HepG2 (cell line): ENCODE results near the gene CCDC38. TPM values are rescaled to one million over a fixed set of nuclear protein-coding genes. Genes with fewer than 3 reads are reported as not detected.

Experiments
- ARHGAP35 ChIP-seq: sonication (generic); formaldehyde crosslinking; IDR thresholded peaks from 2 replicates; pipeline ENCODE4 v1.9.0; 2022; ENCODE audit warnings: mild to moderate bottlenecking, inconsistent platforms, moderate library complexity, missing genetic modification reagents, borderline replicate concordance
- ATF4 ChIP-seq, 2 experiments: fragments of 450-650 bp in 1 of 2; sonication (generic) in 1 of 2; formaldehyde crosslinking; IDR thresholded peaks; 2 replicates each; pipeline versions ENCODE4 v1.5.0 to v1.8.0; 2020 to 2022; ENCODE audit warnings: mild to moderate bottlenecking in 1 of 2, missing genetic modification reagents in 1 of 2
- DBP ChIP-seq: sonication (generic); formaldehyde crosslinking; IDR thresholded peaks from 2 replicates; pipeline ENCODE4 v1.4.0; 2020; ENCODE audit warnings: missing genetic modification reagents; ENCODE audit errors: not compliant biosample characterization
- DNMT1 ChIP-seq: sonication (generic); formaldehyde crosslinking; IDR thresholded peaks from 2 replicates; pipeline ENCODE4 v1.5.1; 2020; ENCODE audit warnings: mild to moderate bottlenecking, missing genetic modification reagents
- FOSL1 ChIP-seq: sonication (generic); formaldehyde crosslinking; IDR thresholded peaks from 2 replicates; pipeline ENCODE4 v1.9.0; 2021; ENCODE audit warnings: missing genetic modification reagents, borderline replicate concordance
- GATA4 ChIP-seq: sonication (generic); IDR thresholded peaks from 2 replicates; pipeline ENCODE4 v1.6.1; 2016; ENCODE audit warnings: antibody characterized with exemption, low read depth, borderline replicate concordance
- HCFC1 ChIP-seq: fragments of 150-350 bp; IDR thresholded peaks from 2 replicates; pipeline ENCODE4 v1.6.1; 2014; ENCODE audit warnings: low read depth, low read length
- HOXA5 ChIP-seq: sonication (generic); formaldehyde crosslinking; IDR thresholded peaks from 2 replicates; pipeline ENCODE4 v1.4.0; 2020; ENCODE audit warnings: missing genetic modification reagents
- IKZF5 ChIP-seq: IDR thresholded peaks from 2 replicates; pipeline ENCODE4 v1.6.1; 2018; ENCODE audit warnings: missing genetic modification reagents, mild to moderate bottlenecking, missing compliant biosample characterization
- KMT2B ChIP-seq: IDR thresholded peaks from 2 replicates; pipeline ENCODE4 v1.6.1; 2016; ENCODE audit warnings: missing genetic modification reagents, missing compliant biosample characterization
- NR0B2 ChIP-seq: sonication (generic); formaldehyde crosslinking; IDR thresholded peaks from 2 replicates; pipeline ENCODE4 v1.4.0; 2020; ENCODE audit warnings: mild to moderate bottlenecking, missing genetic modification reagents
- SP4 ChIP-seq: sonication (generic); formaldehyde crosslinking; IDR thresholded peaks from 2 replicates; pipeline ENCODE4 v1.8.1; 2023; ENCODE audit warnings: mild to moderate bottlenecking, missing genetic modification reagents
- SPEN ChIP-seq: sonication (generic); formaldehyde crosslinking; IDR thresholded peaks from 2 replicates; pipeline ENCODE4 v1.5.1; 2020; ENCODE audit warnings: low read depth, mild to moderate bottlenecking, missing genetic modification reagents
- TMF1 ChIP-seq: sonication (generic); formaldehyde crosslinking; IDR thresholded peaks from 2 replicates; pipeline ENCODE4 v1.8.1; 2022; ENCODE audit warnings: low read depth, missing genetic modification reagents
- WIZ ChIP-seq: sonication (generic); formaldehyde crosslinking; IDR thresholded peaks from 2 replicates; pipeline ENCODE4 v1.5.1; 2020; ENCODE audit warnings: mild to moderate bottlenecking, missing genetic modification reagents
- ZBTB39 ChIP-seq: sonication (generic); formaldehyde crosslinking; IDR thresholded peaks from 2 replicates; pipeline ENCODE4 v1.5.0; 2020; ENCODE audit warnings: missing genetic modification reagents
- ZMYM4 ChIP-seq: sonication (generic); formaldehyde crosslinking; IDR thresholded peaks from 2 replicates; pipeline ENCODE4 v1.8.1; 2023; ENCODE audit warnings: mild to moderate bottlenecking, missing genetic modification reagents
- ZNF160 ChIP-seq: sonication (generic); formaldehyde crosslinking; IDR thresholded peaks from 2 replicates; pipeline ENCODE4 v1.8.0; 2022; ENCODE audit warnings: mild to moderate bottlenecking, inconsistent platforms, missing genetic modification reagents
- ZNF317 ChIP-seq: sonication (generic); formaldehyde crosslinking; IDR thresholded peaks from 2 replicates; pipeline ENCODE4 v1.5.0; 2020; ENCODE audit warnings: mild to moderate bottlenecking, missing genetic modification reagents
- ZNF619 ChIP-seq: sonication (generic); formaldehyde crosslinking; IDR thresholded peaks from 2 replicates; pipeline ENCODE4 v1.4.0; 2020; ENCODE audit warnings: mild to moderate bottlenecking, missing genetic modification reagents
- ZNF670 ChIP-seq: sonication (generic); formaldehyde crosslinking; IDR thresholded peaks from 2 replicates; pipeline ENCODE4 v1.8.0; 2022; ENCODE audit warnings: mild to moderate bottlenecking, missing genetic modification reagents, borderline replicate concordance
- ZNF703 ChIP-seq: sonication (generic); formaldehyde crosslinking; IDR thresholded peaks from 2 replicates; pipeline ENCODE4 v1.5.1; 2020; ENCODE audit warnings: missing genetic modification reagents, mild to moderate bottlenecking, moderate library complexity, borderline replicate concordance
- ZNF782 ChIP-seq: sonication (generic); formaldehyde crosslinking; IDR thresholded peaks from 2 replicates; pipeline ENCODE4 v1.4.0; 2020; ENCODE audit warnings: missing genetic modification reagents, mild to moderate bottlenecking, borderline replicate concordance
- ZNF788 ChIP-seq: sonication (generic); formaldehyde crosslinking; IDR thresholded peaks from 2 replicates; pipeline ENCODE4 v1.5.0; 2020; ENCODE audit warnings: mild to moderate bottlenecking, missing genetic modification reagents, borderline replicate concordance
- ZNF83 ChIP-seq: sonication (generic); formaldehyde crosslinking; IDR thresholded peaks from 2 replicates; pipeline ENCODE4 v1.4.0; 2020; ENCODE audit warnings: missing genetic modification reagents, mild to moderate bottlenecking, borderline replicate concordance
- polyA plus RNA-seq, 8 experiments: library from polyadenylated mRNA; depleted of rRNA in 3 of 8; stranded (reverse) in 7 of 8; unstranded in 1 of 8; fragments of >200 nt; fragmentation: Illumina TruSeq in 4 of 8; extraction: Trizol in 4 of 8; gene quantifications; 2 replicates each; pipeline versions ENCODE4 v1.2.1 to v1.2.3, GENCODE V29; 2011 to 2016; ENCODE audit warnings: low read depth in 4 of 8, missing spikeins in 1 of 8, mixed read lengths in 1 of 8; ENCODE audit not compliant: insufficient read depth in 1 of 8
- total RNA-seq, 5 experiments: library from RNA; depleted of rRNA; stranded (reverse); fragments of >200 nt; fragmentation: Illumina TruSeq; extraction: Trizol; gene quantifications; 2 replicates each; pipeline ENCODE4 v1.2.3, GENCODE V29; 2016; ENCODE audit warnings: low read depth in 1 of 5

The CCDC38 gene
- total and polyA plus RNA-seq, 2 of the 13 experiments (the other 11 are each of a cell fraction or from before 2014, with no cell fraction given) = 0.24 to 0.32 TPM

- TF ChIP-seq ATF4 (CRISPR knock-in tag; IDR thresholded peaks at IDR 0.05) = 0 out of 4 replicates have a peak, but pooled peaks of 1 of the 2 experiments have one; percentile 38
- no peak for TF ChIP-seq ZNF317 (CRISPR knock-in tag)
- peak; percentile 62; the same call in 1 of the 2 replicates for TF ChIP-seq ZNF788 (CRISPR knock-in tag)
- TF ChIP-seq DBP (CRISPR knock-in tag) = no peak
- no peak for TF ChIP-seq DNMT1 (CRISPR knock-in tag)
- peak; percentile 64 for TF ChIP-seq IKZF5 (CRISPR knock-in tag)
- no peak for TF ChIP-seq ARHGAP35 (CRISPR knock-in tag)
- 0 out of 2 replicates have a peak, but pooled peaks have one; percentile 13 for TF ChIP-seq ZNF703 (CRISPR knock-in tag)
- TF ChIP-seq NR0B2 (CRISPR knock-in tag) = no peak
- no peak for TF ChIP-seq TMF1 (CRISPR knock-in tag)
- TF ChIP-seq ZNF619 (CRISPR knock-in tag) = peak; percentile 30; the same call in 1 of the 2 replicates
- TF ChIP-seq HCFC1 = no peak
- TF ChIP-seq SP4 (CRISPR knock-in tag) = no peak
- peak; percentile 41; the same call in 1 of the 2 replicates for TF ChIP-seq SPEN (CRISPR knock-in tag)
- TF ChIP-seq ZMYM4 = peak; percentile 75
- TF ChIP-seq ZNF83 = no peak
- TF ChIP-seq HOXA5 (CRISPR knock-in tag) = no peak
- TF ChIP-seq ZBTB39 (CRISPR knock-in tag) = no peak
- peak; percentile 69; the same call in 1 of the 2 replicates for TF ChIP-seq ZNF670 (CRISPR knock-in tag)
- TF ChIP-seq WIZ (CRISPR knock-in tag) = 0 out of 2 replicates have a peak, but pooled peaks have one; percentile 38
- TF ChIP-seq ZNF160 (CRISPR knock-in tag) = no peak; the same call in 1 of the 2 replicates
- no peak for TF ChIP-seq GATA4
- TF ChIP-seq KMT2B (CRISPR knock-in tag) = peak; percentile 53; the same call in 1 of the 2 replicates
- TF ChIP-seq ZNF782 (CRISPR knock-in tag) = no peak
- TF ChIP-seq FOSL1 (CRISPR knock-in tag) = no peak
These were observed 24.0 kb upstream of the CCDC38 start (continued) for GRCh38 chr12:95966287-95966870.
